Measurements from ENCODE around the gene NOXA1. TPM values are rescaled to one million over a fixed set of nuclear protein-coding genes. Genes with fewer than 3 reads are reported as not detected.

The NOXA1 gene
- total and polyA plus RNA-seq, 9 of the 15 experiments (the other 6 are each of a cell fraction or from before 2014, with no cell fraction given), result 0.07 to 1.2 (median 0.20) TPM; not detected in 4

- Histone ChIP-seq H3K4me1 (replicated peaks in 1 of 2; ENCODE audit: control insufficient read depth in 2 of 2, insufficient read depth in 2 of 2, low read length in 2 of 2) (peaks cover 13 to 91% of the 10 kb centered on the region in 2 experiments), H3K9ac (ENCODE audit: insufficient read depth in 1 of 2, low read depth in 2 of 2, low read length in 2 of 2) (peak overlapping the region in 1 of 2 experiments; percentile 67; a peak in 1 of 4 replicates), H3K9me1 (ENCODE audit: control insufficient read depth, insufficient read depth, low read length) (no peaks in the 10 kb centered on the region), H4K20me1 (replicated peaks; ENCODE audit: control insufficient read depth, insufficient read depth, low read length) (no peaks in the 10 kb centered on the region), H3K27me3 (ENCODE audit: control insufficient read depth in 2 of 2, insufficient read depth in 2 of 2, low read length in 2 of 2) (no peaks in the 10 kb centered on the region), H3K9me3 (replicated peaks; ENCODE audit: control insufficient read depth, insufficient read depth, low read depth, low read length) (no peaks in the 10 kb centered on the region), H2AFZ (ENCODE audit: low read depth, low read length) (no peak overlapping the region), H3K79me2 (ENCODE audit: control insufficient read depth, insufficient read depth, low read length) (peaks cover 12% of the 10 kb centered on the region), H3K36me3 (ENCODE audit: control insufficient read depth, insufficient read depth, low read length) (peaks cover 57% of the 10 kb centered on the region; the same call in 2 of the 3 replicates), H3K27ac (ENCODE audit: extremely low read depth, low read depth, low read length) (no peak overlapping the region), H3K4me3 (no peak overlapping the region), H3K4me2 (ENCODE audit: insufficient read depth, low read length) (no peak overlapping the region)
- DNase-seq (ENCODE audit: extremely low read depth in 1 of 4, low spot score in 3 of 4), result no peak
- no peak for TF ChIP-seq TCF7L2 (IDR thresholded peaks at IDR 0.05; ENCODE audit: low read depth, low read length)
- peak; percentile 5; the same call in 1 of the 2 replicates for TF ChIP-seq RBFOX2 (IDR thresholded peaks at IDR 0.05; ENCODE audit: low read depth, low read length)
- BruUV-seq (replicated peaks), result no TSS peak
- ATAC-seq, result no peak
- FAIRE-seq, result no peak
- ChIA-PET CTCF (ENCODE audit: low intra/inter-chr PET ratio) (no interaction called here), POLR2A (interaction anchor here (0.5 to 0.7 kb wide), 2 partner anchors 25 to 154 kb away, joined by 3 read pairs; partner anchors contain the start of gene NRARP)
- 90% methylated on average over 12 of the region's 18 CpGs for WGBS (ENCODE audit: insufficient coverage, low coverage, missing lambda C conversion rate)
- in situ Hi-C loops (cut with MboI), result no loop called here
- intact Hi-C loops (cut with micrococcal nuclease), result no loop called here
Measured at GRCh38 chr9:137455359-137455991, 32.3 kb downstream of the NOXA1 start.

DNA sequence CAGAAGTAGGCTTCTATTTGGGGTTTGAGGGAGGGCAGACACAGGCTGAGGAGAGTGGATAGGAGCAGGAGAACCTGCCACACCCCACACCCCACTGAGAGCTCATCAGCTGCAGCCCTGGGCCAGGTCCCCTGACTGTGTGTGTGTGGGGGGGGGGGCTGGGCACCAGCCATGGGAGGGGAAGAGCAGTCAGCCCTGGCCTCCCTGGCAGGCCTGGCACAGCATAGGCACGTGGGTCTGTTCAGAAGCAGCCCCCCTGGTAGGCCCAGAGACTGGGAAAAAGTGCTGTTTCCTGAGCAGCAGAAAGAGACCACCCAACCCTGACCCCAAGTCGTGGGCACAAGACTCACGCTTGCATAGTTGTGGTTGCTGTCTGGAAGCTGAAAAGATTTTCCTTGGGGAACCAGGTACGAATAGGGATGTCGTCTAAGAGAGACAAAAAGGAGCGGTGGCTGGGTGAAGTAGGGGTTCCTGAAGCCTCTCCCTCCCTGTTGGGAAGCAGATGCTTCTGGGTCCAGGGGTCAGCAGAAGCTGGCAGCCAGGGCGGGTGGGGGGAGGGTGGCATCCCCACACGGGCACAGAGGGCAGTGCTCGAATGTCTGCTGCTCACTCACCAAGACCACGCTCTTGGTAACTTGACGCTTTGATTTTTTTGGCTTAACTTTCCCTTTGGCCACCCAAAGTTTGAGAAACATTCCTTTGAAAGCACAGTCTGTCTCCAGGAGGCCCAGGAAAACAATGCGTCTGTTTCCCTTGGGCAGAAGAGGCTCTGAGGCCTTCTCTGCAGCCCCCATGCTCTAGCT, 33.1 kb downstream of the NOXA1 start:
- POLR2A ChIA-PET, result interaction anchor here (0.5 to 1.2 kb wide), 4 partner anchors 9 to 154 kb away, joined by 3 read pairs; partner anchors contain the start of gene NRARP
- no peak for DNase-seq (ENCODE audit: extremely low read depth in 1 of 4, low spot score in 3 of 4)

More for the DNA sequence above, 33.1 kb downstream of the NOXA1 start:
- ATAC-seq, result no peak
- Histone ChIP-seq H3K9ac (ENCODE audit: insufficient read depth in 1 of 2, low read depth in 2 of 2, low read length in 2 of 2) (peak overlapping the region in 1 of 2 experiments; percentile 70; a peak in 2 of 4 replicates), H3K27me3 (ENCODE audit: control insufficient read depth in 2 of 2, insufficient read depth in 2 of 2, low read length in 2 of 2) (no peaks in the 10 kb centered on the region), H2AFZ (ENCODE audit: low read depth, low read length) (no peak overlapping the region), H3K9me3 (replicated peaks; ENCODE audit: control insufficient read depth, insufficient read depth, low read depth, low read length) (no peaks in the 10 kb centered on the region), H3K4me3 (no peak overlapping the region), H3K36me3 (ENCODE audit: control insufficient read depth, insufficient read depth, low read length) (peaks cover 55% of the 10 kb centered on the region; the same call in 2 of the 3 replicates), H3K27ac (ENCODE audit: extremely low read depth, low read depth, low read length) (no peak overlapping the region), H3K4me1 (replicated peaks in 1 of 2; ENCODE audit: control insufficient read depth in 2 of 2, insufficient read depth in 2 of 2, low read length in 2 of 2) (peaks cover 16 to 94% of the 10 kb centered on the region in 2 experiments), H3K4me2 (ENCODE audit: insufficient read depth, low read length) (no peak overlapping the region), H3K9me1 (ENCODE audit: control insufficient read depth, insufficient read depth, low read length) (no peaks in the 10 kb centered on the region), H4K20me1 (replicated peaks; ENCODE audit: control insufficient read depth, insufficient read depth, low read length) (no peaks in the 10 kb centered on the region), H3K79me2 (ENCODE audit: control insufficient read depth, insufficient read depth, low read length) (peaks cover 12% of the 10 kb centered on the region)
- in situ Hi-C loops (cut with MboI), result no loop called here
- intact Hi-C loops (cut with micrococcal nuclease), result no loop called here
- TF ChIP-seq MTA3 (IDR thresholded peaks at IDR 0.05; ENCODE audit: borderline replicate concordance), result no peak
- TF ChIP-seq SREBF2 (CRISPR knock-in tag; IDR thresholded peaks at IDR 0.05), result no peak
- no peak for TF ChIP-seq ELK3 (CRISPR knock-in tag; IDR thresholded peaks at IDR 0.05)
- TF ChIP-seq ZZZ3 (IDR thresholded peaks at IDR 0.05), result no peak
- TF ChIP-seq KDM2B (CRISPR knock-in tag; IDR thresholded peaks at IDR 0.05), result no peak
- no peak for TF ChIP-seq ZNF695 (CRISPR knock-in tag; IDR thresholded peaks at IDR 0.05)
- TF ChIP-seq FOXP1 (CRISPR knock-in tag; IDR thresholded peaks at IDR 0.05), result no peak
- no peak for TF ChIP-seq ARID3A (IDR thresholded peaks at IDR 0.05; ENCODE audit: borderline replicate concordance, low read depth, low read length)
- CTCF ChIA-PET (ENCODE audit: low intra/inter-chr PET ratio), result no interaction called here
- BruUV-seq (replicated peaks), result no TSS peak
- FAIRE-seq, result no peak
- WGBS (ENCODE audit: insufficient coverage, low coverage, missing lambda C conversion rate), result 89% methylated on average over 9 of the region's 12 CpGs
